Measurements from ENCODE around the gene LMX1B.

- TF ChIP-seq CTCF (IDR thresholded peaks at IDR 0.05) (no peak), POLR2A (IDR thresholded peaks at IDR 0.05) (no peak)
Measured at GRCh38 chr9:126615791-126616447, 2.2 kb downstream of the LMX1B start.
